GM21390 (cell line): ENCODE data around the gene ORM2.
"Not testable (repeated sequence)": the region's sequence is repeated elsewhere in the genome, so short reads cannot be mapped to it uniquely, and the experiment has no call there.

Experiments
- ATAC-seq: cut with Tn5 transposase; IDR thresholded peaks from one replicate; pipeline ENCODE4 v1.9.1; 2021; ENCODE audit not compliant: unreplicated experiment

Gene ORM2

GRCh38 chr9:114329625-114330022 is at the start of gene ORM2:
Gene ORM2 (plus strand): TSS chr9:114329869. CDS start chr9:114329905, 36 bp downstream.
- ATAC-seq = not testable (repeated sequence)

- no peak for ATAC-seq
Observed at GRCh38 chr9:114280636-114281472, 48.8 kb upstream of the ORM2 start.

GRCh38 chr9:114281473-114282103 is 48.1 kb upstream of the ORM2 start:
- no peak for ATAC-seq

- ATAC-seq = no peak
Observed at GRCh38 chr9:114282104-114282485, 47.6 kb upstream of the ORM2 start.

GRCh38 chr9:114282507-114282906 is 47.2 kb upstream of the ORM2 start:
- no peak for ATAC-seq

- ATAC-seq = no peak
Observed at GRCh38 chr9:114282926-114283325, 46.7 kb upstream of the ORM2 start.

GRCh38 chr9:114283551-114284111 is 46.0 kb upstream of the ORM2 start:
- ATAC-seq = no peak

GRCh38 chr9:114284316-114285060 is 45.2 kb upstream of the ORM2 start:
- ATAC-seq = no peak

GRCh38 chr9:114285166-114285867 is 44.4 kb upstream of the ORM2 start:
- no peak for ATAC-seq

- ATAC-seq = no peak
Observed at GRCh38 chr9:114286146-114286679, 43.5 kb upstream of the ORM2 start.

GRCh38 chr9:114287001-114287762 is 42.5 kb upstream of the ORM2 start:
- no peak for ATAC-seq

- ATAC-seq = no peak
Observed at GRCh38 chr9:114287763-114288192, 41.9 kb upstream of the ORM2 start.

GRCh38 chr9:114288193-114289091 is 41.2 kb upstream of the ORM2 start:
- no peak for ATAC-seq

GRCh38 chr9:114289106-114289505 is 40.6 kb upstream of the ORM2 start:
- no peak for ATAC-seq

GRCh38 chr9:114289571-114290481 is 39.8 kb upstream of the ORM2 start:
- ATAC-seq = no peak

- ATAC-seq = no peak
Observed at GRCh38 chr9:114290561-114290986, 39.1 kb upstream of the ORM2 start.

GRCh38 chr9:114291064-114291474 is 38.6 kb upstream of the ORM2 start:
- peak; percentile 54 for ATAC-seq
